ENCODE measurements around the gene CHAD.
"Not testable (repeated sequence)": the region's sequence is repeated elsewhere in the genome, so short reads cannot be mapped to it uniquely, and the experiment has no call there.

The CHAD gene

DNA sequence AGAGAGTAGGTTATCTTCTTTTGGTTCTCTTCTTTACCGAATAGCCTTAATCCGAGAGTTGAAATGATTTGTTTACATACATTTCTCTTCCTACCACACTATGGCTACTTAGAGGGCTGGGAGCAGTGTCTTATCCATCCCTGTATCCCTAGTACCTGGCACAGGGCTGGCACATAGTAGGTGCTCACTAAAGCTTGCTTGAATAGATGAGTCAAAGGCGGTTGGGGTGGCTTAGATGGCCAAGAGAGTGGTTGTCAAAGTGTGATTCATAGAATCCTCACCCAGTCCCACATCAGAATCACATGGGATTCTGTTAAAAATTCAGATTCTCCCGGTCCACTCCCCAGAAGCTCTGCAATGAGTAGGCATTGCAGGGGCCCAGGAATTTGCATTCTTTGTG, 11.1 kb downstream of the CHAD start:
- DNase-seq (ENCODE audit: low read depth): no peak

GRCh38 chr17:50453901-50454300, 14.8 kb downstream of the CHAD start:
- DNase-seq (ENCODE audit: low read depth): no peak

DNA sequence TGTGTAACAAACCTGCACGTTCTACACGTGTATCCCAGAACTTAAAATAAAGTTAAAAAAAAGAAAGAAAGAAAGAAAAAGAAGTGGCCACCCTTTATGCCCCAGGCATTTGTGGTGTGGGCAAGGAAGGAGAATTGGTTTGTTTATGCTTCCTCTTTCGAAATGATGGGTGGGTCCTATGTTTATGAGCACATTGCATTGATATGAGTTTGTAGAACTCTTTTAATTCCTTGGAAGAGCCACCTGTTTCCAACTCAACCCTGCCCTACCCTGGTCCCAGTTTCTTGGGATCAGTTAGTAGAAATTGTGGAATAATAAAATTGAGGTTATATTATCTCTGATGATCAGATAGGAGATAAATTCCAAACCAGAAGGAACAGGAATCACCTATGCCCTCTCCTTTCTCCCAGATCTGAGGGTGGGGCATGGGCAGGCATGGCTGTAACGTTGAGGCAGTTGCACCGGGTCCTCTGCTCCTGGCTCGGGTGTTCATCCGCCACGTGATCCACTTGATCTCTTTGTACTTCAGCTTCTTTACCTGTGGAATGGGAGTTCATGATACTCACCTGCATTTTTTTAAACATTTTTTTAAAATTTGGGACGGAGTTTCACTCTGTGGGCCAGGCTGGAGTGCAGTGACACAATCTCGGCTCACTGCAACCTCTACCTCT, 15.9 kb downstream of the CHAD start:
- no peak for DNase-seq (ENCODE audit: low read depth)

DNA sequence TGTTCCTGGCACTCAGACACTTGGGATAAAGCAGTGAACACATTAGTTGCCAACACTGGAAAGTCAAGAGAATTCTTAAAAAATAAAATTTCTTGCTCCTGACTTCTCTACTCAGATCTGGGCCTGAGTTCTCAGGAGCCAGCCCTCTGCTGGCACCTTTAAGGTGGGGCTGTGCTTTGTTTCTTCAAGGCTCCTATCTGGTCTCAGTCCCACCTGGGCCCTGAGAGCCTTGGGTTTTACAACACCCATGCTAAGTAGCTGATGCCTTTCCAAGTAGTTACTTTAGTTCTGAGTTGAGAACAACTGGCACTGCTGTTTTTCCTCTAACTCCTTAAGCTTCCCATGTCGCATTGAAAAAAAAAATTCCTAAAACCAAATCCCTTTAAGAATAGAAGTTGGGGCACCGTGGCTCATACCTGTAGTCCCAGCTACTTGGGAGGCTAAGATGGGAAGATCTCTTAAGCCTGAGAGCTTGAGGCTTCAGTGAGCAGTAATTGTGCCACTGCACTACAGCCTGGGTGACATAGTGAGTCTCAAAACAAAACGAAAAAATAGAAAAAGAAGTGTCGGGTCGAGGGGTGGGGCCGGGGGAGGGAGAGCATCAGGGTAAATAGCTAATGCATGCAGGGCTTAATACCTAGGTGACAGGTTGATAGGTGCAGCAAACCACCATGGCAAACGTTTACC, 16.6 kb downstream of the CHAD start:
- no peak for DNase-seq (ENCODE audit: low read depth)

DNA sequence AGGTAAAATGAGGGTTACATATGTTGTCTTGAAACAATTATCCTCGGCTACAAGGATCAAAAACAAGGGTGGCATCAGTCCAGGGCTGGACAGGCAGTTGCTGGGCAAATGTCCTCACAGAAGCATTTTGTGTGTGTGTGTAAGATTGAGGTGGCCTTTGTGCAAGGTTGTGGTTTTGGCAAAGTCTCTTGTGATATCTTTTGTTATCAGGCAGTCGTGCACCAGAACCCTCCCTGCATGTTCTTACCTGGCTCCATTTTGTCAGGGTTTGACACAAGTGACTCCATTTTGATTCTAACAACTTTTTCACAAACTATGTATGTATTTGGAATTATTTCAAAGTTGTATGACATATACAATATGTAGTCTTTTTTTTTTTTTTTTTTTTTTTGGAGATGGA, 20.0 kb downstream of the CHAD start:
- DNase-seq (ENCODE audit: low read depth): no peak

DNA sequence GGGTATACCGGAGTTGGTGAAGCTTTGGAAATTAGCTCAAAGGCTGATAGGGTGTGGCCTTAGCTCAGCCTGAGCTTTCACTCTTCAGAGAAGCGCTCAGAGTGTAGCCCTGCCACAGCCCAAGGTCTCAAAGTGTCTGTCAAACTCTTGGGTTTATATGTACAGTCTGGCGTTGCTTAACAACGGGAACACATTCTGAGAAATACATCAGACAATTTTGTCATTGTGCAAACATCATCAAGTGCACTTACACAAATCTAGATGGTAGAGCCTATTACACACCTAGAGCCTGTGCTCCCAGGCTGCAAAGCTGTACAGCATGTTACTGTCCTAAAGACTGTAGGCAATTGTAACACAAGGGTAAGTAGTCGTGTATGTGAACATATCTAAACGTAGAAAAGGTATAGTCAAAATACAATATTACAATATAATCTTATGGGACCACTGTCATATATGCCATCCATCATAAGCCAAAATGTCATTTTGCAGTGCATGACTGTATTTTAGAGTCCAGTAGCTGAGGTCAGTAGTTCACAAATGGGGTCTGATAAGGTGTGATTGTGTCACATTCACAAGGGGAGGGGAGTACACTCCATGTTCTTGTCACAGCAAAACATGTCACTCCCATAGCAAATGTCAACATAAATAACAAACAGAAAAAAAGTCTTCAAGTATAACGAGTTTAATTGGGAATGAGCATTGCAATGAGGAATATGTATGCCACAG, 20.6 kb downstream of the CHAD start:
- no peak for DNase-seq (ENCODE audit: low read depth)

GRCh38 chr17:50445730-50446325, 22.9 kb downstream of the CHAD start:
- DNase-seq (ENCODE audit: low read depth): no peak

DNA sequence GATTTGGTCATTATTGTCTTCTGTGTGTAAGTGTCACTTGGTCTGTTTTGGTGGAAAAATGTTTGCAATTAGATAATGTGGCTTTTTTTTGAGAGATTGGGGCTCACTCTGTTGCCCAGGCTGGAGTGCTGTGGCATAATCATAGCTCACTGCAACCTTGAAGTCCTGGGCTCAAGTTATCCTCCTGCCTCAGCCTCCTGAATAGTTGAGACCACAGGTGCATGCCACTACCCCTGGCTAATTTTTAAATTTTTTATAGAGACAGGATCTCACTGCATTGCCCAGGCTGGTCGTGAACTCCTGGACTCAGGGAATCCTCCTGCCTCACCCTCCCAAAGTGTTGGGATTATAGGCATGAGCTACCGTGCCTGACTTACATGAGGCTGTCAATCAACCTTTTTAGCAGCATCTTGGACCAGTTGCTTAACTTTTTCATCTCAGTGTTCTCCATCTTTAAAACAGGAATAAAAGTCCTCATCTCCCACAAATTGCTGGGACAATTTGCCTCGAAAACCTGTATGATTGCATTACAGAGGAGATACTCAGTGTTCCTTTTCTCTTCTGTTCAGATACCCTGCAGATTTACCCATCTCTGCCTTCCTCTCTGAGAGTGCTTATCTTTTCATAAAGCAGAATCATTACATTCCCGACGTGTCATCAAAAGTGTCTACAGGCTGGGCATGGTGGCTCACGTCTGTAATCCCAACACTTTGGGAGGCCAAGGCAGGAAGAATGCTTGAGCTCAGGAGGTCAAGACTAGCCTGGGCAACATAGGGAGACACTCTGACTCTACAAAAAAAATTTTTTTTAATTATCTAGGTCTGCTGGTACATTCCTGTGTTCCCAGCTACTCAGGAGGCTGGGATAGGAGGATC, 23.6 kb downstream of the CHAD start:
- no peak for DNase-seq (ENCODE audit: low read depth)

GRCh38 chr17:50443505-50443974, 25.1 kb downstream of the CHAD start:
- DNase-seq (ENCODE audit: low read depth): no peak

DNA sequence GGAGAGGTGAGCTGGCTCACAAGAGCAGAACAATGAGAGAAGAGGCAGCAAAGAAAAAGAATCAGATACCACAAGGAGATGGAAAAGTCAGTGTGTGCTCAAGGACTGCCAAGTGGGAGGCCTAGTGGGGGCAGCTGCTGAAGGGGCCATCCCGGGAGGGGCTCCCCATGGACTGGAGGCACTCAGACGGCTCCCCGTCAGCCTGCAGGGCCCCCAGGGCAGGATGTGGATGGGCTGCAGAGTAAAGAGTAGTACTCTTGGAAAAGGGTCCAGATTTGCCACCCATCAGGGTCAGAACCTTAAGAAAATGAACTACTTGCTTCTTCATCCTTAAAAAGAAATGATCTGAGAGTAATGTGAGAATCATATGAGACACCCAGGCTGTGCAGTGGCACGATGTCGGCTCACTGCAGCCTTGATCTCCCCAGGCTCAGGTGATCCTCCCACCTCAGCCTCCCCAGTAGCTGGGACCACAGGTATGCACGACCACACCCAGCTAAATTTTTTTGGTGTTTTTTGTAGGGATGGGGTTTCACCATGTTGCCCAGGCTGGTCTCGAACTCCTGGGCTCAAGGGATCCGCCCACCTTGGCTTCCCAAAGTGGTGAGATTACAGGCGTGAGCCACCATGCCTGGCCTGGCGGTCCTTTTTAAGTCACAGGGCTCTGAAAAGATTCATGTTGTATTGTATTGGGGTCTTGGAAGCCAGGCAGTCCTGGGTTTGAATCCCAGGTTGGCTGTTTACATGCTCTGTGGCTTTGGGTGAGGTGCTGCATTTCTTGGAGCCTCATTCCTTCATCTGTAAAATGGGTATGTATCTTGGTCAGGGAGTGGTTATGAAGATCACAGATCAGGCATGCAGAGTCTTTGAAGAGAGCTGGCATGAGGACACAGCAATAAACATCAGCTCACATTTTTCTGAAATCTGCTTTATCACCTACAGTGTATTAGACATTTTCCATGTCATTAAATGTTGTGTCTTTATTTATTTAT, 27.5 kb downstream of the CHAD start:
- DNase-seq (ENCODE audit: low read depth): no peak

GRCh38 chr17:50440172-50440837, 28.4 kb downstream of the CHAD start:
- no peak for DNase-seq (ENCODE audit: low read depth)

DNA sequence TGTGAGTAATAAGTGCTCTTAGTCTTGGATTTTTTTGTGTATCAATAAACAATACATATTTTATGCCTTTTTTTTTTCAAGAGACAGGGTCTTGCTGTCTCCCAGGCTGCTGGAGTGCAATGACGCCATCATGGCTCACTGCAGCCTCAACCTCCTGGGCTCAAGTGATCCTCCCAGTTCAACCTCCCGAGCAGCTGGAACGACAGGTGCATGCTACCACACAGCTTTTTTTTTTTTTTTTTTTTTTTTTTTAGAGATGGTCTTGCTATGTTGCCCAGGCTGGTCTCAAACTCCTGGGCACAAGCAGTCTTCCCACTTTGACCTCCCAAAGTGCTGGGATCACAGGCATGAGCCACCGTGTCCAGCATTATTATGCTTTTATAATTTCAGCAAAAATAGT, 29.7 kb downstream of the CHAD start:
- no peak for DNase-seq (ENCODE audit: low read depth)

GRCh38 chr17:50437409-50437808, 31.3 kb downstream of the CHAD start:
- no peak for DNase-seq (ENCODE audit: low read depth)

GRCh38 chr17:50432125-50432762, 36.4 kb downstream of the CHAD start:
- DNase-seq (ENCODE audit: low read depth): no peak

DNA sequence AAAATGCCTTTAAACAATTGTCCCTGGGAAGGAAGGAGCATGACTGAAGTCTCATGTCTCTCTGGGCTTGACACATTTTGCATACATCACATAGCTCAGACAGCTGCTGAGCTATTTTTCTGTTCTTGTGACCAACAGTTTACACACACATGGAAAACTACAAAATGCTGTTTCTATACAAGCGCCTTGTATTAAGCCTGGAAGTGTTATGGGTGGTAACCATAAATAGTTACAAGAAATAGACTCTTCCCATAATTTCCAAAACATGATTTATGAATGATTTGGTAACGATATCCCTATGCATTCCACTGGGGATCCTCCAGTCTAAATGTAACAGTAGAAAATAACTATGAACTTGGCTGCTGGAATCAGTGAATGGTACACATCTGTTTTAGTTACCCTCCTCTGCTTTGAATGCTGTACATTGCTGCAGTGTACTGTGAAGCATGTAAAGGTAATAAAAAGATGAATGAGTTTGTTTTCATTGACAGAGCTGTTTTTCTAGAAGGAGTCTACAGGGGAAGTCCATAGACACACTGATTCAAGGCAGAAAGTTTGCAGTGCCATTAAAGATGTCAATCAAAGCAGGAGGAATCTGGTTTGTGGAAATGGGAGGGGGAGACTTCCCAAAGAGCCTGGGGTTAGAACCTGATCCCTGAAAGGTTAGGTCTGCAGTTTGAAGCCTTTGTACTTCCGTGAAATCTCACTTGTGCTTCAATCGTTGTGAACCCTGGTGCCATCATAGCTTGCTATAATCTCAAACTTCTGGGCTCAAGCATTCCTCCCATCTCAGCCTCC, 37.7 kb downstream of the CHAD start:
- DNase-seq (ENCODE audit: low read depth): no peak

- DNase-seq (ENCODE audit: low read depth): no peak
Observed at GRCh38 chr17:50429793-50430192, 38.9 kb downstream of the CHAD start.

- DNase-seq (ENCODE audit: low read depth): no peak
Observed at GRCh38 chr17:50428831-50429424, 39.8 kb downstream of the CHAD start.

DNA sequence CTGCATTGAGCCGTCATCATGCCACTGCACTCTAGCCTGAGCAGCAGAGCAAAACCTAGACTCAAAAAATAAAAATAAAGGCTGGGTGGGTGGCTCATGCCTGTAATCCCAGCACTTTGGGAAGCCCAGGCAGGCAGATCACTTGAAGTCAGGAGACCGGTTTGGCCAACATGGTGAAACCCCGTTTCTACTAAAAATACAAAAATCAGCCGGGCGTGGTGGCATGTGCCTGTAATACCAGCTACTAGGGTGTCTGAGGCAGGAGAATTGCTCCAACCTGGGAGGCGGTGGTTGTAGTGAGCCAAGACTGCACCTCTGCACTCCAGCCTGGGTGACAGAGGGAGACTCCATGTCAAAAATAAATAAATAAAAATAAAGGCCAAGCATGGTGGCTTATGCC, 40.6 kb downstream of the CHAD start:
- DNase-seq (ENCODE audit: low read depth): not testable (repeated sequence)

All from stimulated activated CD8-positive, alpha-beta memory T cell treated with anti-CD3 and anti-CD28 coated beads, Interleukin-15, amount 100 ng/mL, for 1 hour (primary cell).